ENCODE results near the gene ATP1A1. TPM values are rescaled to one million over a fixed set of nuclear protein-coding genes. Genes with fewer than 3 reads are reported as not detected.
A peak's percentile ranks its signal among the peaks of the same experiment; 100 is the strongest.

Gene ATP1A1
- total and polyA plus RNA-seq, 2 donors (not counting 1 experiment from before 2014, with no cell fraction given): 58.9 to 107 TPM

GRCh38 chr1:116379057-116379630, 6.1 kb downstream of the ATP1A1 start:
- Histone ChIP-seq H3K79me2 (ENCODE audit: control insufficient read depth, insufficient read depth, low read length) (peaks cover 80% of the 10 kb centered on the region), H3K27me3 (replicated peaks in 1 of 4; ENCODE audit: control extremely low read depth in 1 of 4, control insufficient read depth in 3 of 4, insufficient read depth in 4 of 4, low read length in 3 of 4) (no peaks in the 10 kb centered on the region), H4K20me1 (ENCODE audit: control insufficient read depth, insufficient read depth, low read length, poor library complexity, severe bottlenecking) (peaks cover 43% of the 10 kb centered on the region), H3K4me3 (ENCODE audit: control extremely low read depth in 1 of 5, extremely low read depth in 1 of 5, insufficient read depth in 1 of 5, low read depth in 2 of 5, low read length in 4 of 5) (no peak overlapping the region), H3K9ac (ENCODE audit: low read length) (no peak overlapping the region), H3K27ac (ENCODE audit: low read length in 2 of 2) (peak overlapping the region in 1 of 2 donors; percentile 75), H3K4me1 (ENCODE audit: control insufficient read depth in 2 of 2, insufficient read depth in 2 of 2, low read length in 2 of 2) (peaks cover 47 to 56% of the 10 kb centered on the region in 2 donors), H3K36me3 (replicated peaks in 1 of 2; ENCODE audit: control extremely low read depth in 1 of 2, control insufficient read depth in 1 of 2, extremely low read depth in 1 of 2, insufficient read depth in 2 of 2, low read length in 1 of 2) (no peaks in the 10 kb centered on the region), H2AFZ (ENCODE audit: insufficient read depth, low read depth, low read length, poor library complexity, severe bottlenecking) (no peak overlapping the region), H3K4me2 (replicated peaks; ENCODE audit: low read depth, low read length, poor library complexity, severe bottlenecking) (no peak overlapping the region), H3K9me3 (ENCODE audit: control extremely low read depth in 1 of 3, control insufficient read depth in 2 of 3, insufficient read depth in 1 of 3, low read length in 2 of 3) (no peaks in the 10 kb centered on the region)
- CTCF ChIA-PET: interaction anchor here (1.3 kb wide), 1 partner anchor 107 kb away, joined by 4 read pairs; no protein-coding TSS in a partner anchor
- H3K27ac Mint-ChIP-seq: peak overlapping the region; percentile 23
- no peak for DNase-seq
- peak overlapping the region; percentile 0 for H3K4me3 Mint-ChIP-seq
- no peaks in the 10 kb centered on the region for H3K9me3 Mint-ChIP-seq (ENCODE audit: insufficient read depth)
- POLR2A ChIA-PET: no interaction called here
- intact Hi-C loops (cut with micrococcal nuclease): loop anchor here (5.0 to 10.0 kb wide), 3 partner anchors 123 to 1226 kb away; partner anchors contain the start of gene TENT5C
- TF ChIP-seq, protein P1, sequence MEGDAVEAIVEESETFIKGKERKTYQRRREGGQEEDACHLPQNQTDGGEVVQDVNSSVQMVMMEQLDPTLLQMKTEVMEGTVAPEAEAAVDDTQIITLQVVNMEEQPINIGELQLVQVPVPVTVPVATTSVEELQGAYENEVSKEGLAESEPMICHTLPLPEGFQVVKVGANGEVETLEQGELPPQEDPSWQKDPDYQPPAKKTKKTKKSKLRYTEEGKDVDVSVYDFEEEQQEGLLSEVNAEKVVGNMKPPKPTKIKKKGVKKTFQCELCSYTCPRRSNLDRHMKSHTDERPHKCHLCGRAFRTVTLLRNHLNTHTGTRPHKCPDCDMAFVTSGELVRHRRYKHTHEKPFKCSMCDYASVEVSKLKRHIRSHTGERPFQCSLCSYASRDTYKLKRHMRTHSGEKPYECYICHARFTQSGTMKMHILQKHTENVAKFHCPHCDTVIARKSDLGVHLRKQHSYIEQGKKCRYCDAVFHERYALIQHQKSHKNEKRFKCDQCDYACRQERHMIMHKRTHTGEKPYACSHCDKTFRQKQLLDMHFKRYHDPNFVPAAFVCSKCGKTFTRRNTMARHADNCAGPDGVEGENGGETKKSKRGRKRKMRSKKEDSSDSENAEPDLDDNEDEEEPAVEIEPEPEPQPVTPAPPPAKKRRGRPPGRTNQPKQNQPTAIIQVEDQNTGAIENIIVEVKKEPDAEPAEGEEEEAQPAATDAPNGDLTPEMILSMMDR (IDR thresholded peaks at IDR 0.05): no peak
- ATAC-seq (ENCODE audit: low read depth): no peak
- H3K4me1 Mint-ChIP-seq: peaks cover 78% of the 10 kb centered on the region
- H3K27me3 Mint-ChIP-seq: no peaks in the 10 kb centered on the region
- 100% methylated on average over 1 of the region's 2 CpGs for WGBS (ENCODE audit: insufficient coverage)

DNA sequence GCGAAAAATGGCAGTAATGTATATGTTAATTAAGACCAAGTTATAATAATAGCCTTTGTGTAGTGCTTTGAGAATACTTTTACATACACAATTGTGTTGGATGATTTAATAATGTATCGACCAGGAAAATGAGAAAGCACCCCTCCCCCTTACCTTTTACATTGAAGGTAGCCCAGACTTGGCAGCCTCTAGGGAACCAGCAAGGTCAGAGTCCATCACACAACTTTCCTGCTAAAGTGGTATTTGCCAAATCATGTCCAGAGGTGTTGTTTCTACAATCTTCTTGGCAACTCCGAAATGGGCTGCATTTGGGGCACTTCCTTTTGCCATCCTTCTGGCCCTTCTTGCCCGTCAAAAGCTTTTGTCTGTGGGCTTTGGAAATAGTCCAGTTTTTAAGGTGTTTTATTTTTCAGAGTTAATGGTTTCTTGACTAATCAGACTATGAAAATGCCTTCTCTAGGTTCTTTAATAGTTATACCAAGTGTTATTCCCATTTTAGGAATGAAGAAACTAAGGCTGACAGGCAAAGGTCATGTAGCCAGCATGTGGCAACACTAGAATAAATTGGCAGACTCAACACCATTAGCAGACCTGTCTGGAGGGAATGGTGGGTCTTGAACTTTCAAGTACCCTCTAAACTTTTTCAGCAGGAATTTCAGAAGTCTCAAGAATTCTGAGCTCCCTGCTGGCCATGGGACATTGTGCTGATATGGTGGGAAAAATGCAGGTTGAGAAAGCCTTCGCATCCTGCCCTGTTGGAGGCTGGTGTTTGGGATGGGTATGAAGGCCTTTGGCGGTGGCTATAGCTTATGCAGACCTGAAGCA, 6.8 kb downstream of the ATP1A1 start:
- TF ChIP-seq, protein P1 (IDR thresholded peaks at IDR 0.05): no peak
- TF ChIP-seq EZH2 (IDR thresholded peaks at IDR 0.05; ENCODE audit: borderline replicate concordance, insufficient read depth, low read depth, low read length, poor library complexity, severe bottlenecking): no peak
- ChIA-PET CTCF (interaction anchor here (0.7 to 1.3 kb wide), 2 partner anchors 104 to 106 kb away, joined by 3 to 4 read pairs; no protein-coding TSS in a partner anchor), POLR2A (no interaction called here)
- Histone ChIP-seq H3K36me3 (replicated peaks in 1 of 2; ENCODE audit: control extremely low read depth in 1 of 2, control insufficient read depth in 1 of 2, extremely low read depth in 1 of 2, insufficient read depth in 2 of 2, low read length in 1 of 2) (peaks cover 0 to 6% of the 10 kb centered on the region in 2 experiments), H3K79me2 (ENCODE audit: control insufficient read depth, insufficient read depth, low read length) (peaks cover 80% of the 10 kb centered on the region), H3K27ac (ENCODE audit: low read length in 2 of 2) (peak overlapping the region in 1 of 2 donors; percentile 56), H3K9me3 (ENCODE audit: control extremely low read depth in 1 of 3, control insufficient read depth in 2 of 3, insufficient read depth in 1 of 3, low read length in 2 of 3) (no peaks in the 10 kb centered on the region), H3K27me3 (replicated peaks in 1 of 4; ENCODE audit: control extremely low read depth in 1 of 4, control insufficient read depth in 3 of 4, insufficient read depth in 4 of 4, low read length in 3 of 4) (no peaks in the 10 kb centered on the region), H2AFZ (ENCODE audit: insufficient read depth, low read depth, low read length, poor library complexity, severe bottlenecking) (no peak overlapping the region), H3K4me3 (ENCODE audit: control extremely low read depth in 1 of 5, extremely low read depth in 1 of 5, insufficient read depth in 1 of 5, low read depth in 2 of 5, low read length in 4 of 5) (no peak overlapping the region), H3K4me2 (replicated peaks; ENCODE audit: low read depth, low read length, poor library complexity, severe bottlenecking) (no peak overlapping the region), H3K9ac (ENCODE audit: low read length) (no peak overlapping the region), H4K20me1 (ENCODE audit: control insufficient read depth, insufficient read depth, low read length, poor library complexity, severe bottlenecking) (peaks cover 39% of the 10 kb centered on the region), H3K4me1 (ENCODE audit: control insufficient read depth in 2 of 2, insufficient read depth in 2 of 2, low read length in 2 of 2) (peaks cover 40 to 49% of the 10 kb centered on the region in 2 donors)
- intact Hi-C loops (cut with micrococcal nuclease): loop anchor here (5.0 to 10.0 kb wide), 3 partner anchors 122 to 1225 kb away; partner anchors contain the start of gene TENT5C
- peaks cover 71% of the 10 kb centered on the region for H3K4me1 Mint-ChIP-seq
- H3K9me3 Mint-ChIP-seq (ENCODE audit: insufficient read depth): no peaks in the 10 kb centered on the region
- WGBS (ENCODE audit: insufficient coverage): 70% methylated on average over 2 of the region's 6 CpGs
- H3K27me3 Mint-ChIP-seq: no peaks in the 10 kb centered on the region
- no peak for DNase-seq
- peak overlapping the region; percentile 70 for H3K27ac Mint-ChIP-seq
- H3K4me3 Mint-ChIP-seq: no peak overlapping the region
- no peak for ATAC-seq (ENCODE audit: low read depth)
